GM10248 (cell line): ENCODE data around the gene DLAT.

Experiments used
- CTCF ChIA-PET: fragments of 300-600 bp; sonication (Branson Sonifier 250); formaldehyde crosslinking; extraction: SDS; loops from one replicate; lab custom pipeline; 2021; ENCODE audit warnings: antibody characterized with exemption; lab: Yijun Ruan, JAX
- POLR2A ChIA-PET: fragments of 350-650 bp; sonication (Branson Sonifier 250); formaldehyde crosslinking; extraction: SDS; loops from one replicate; lab custom pipeline; 2020; ENCODE audit warnings: antibody characterized with exemption; lab: Yijun Ruan, JAX
- DNase-seq: peaks from one replicate; pipeline ENCODE4 v3.0.0; 2012; ENCODE audit errors: extremely low spot score
- TF ChIP-seq, protein P1 (sequence below): IDR thresholded peaks from 2 replicates; pipeline ENCODE4 v1.5.1; 2012; ENCODE audit warnings: mild to moderate bottlenecking, low read depth; ENCODE audit errors: extremely low read depth, missing control alignments, control extremely low read depth

DLAT gene

DNA sequence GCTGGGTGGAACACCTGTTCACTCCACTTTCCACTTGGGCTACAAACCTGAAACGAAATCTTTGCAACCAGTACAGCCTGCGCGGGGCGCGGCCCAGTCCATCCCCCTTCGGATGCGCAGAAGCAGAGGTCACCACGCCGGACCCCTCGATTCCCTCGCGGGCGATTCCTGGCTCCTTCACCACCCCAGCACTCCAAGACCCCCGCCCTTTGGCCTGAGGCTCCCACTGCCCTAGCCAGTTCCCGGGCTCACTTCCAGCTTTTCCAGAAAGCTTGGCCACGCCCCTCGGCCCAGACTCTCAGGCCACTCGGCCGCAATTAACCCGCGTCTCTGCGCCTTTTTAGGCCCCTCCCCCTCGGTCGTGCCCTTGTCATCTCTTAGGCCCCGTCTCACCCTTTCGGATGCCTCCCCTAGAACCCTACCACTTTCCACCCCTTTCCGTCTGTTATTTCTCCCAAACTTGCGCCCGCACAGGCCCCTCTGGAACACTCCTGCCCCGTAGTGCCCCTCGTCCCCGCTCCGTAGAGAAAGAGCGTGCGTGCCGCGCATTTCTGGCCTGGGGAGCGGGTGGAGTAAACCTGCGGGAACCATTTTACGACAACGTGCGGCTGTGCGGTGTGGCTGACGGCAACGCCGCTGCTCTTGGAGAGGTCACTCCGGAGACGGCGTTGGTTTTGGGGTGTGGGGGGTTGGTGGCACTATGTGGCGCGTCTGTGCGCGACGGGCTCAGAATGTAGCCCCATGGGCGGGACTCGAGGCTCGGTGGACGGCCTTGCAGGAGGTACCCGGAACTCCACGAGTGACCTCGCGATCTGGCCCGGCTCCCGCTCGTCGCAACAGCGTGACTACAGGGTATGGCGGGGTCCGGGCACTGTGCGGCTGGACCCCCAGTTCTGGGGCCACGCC, at the start of gene DLAT:
TSS of gene DLAT (plus strand) at position 636 of the 906 bp plus-strand sequence. CDS start at position 701, 65 bp downstream.
- ChIA-PET CTCF (interaction anchor here (0.9 to 1.5 kb wide), 3 partner anchors 16 to 39 kb away, joined by 3 read pairs; no protein-coding TSS in a partner anchor), POLR2A (no interaction called here)
- peak; percentile 89 for DNase-seq
- TF ChIP-seq, protein P1, sequence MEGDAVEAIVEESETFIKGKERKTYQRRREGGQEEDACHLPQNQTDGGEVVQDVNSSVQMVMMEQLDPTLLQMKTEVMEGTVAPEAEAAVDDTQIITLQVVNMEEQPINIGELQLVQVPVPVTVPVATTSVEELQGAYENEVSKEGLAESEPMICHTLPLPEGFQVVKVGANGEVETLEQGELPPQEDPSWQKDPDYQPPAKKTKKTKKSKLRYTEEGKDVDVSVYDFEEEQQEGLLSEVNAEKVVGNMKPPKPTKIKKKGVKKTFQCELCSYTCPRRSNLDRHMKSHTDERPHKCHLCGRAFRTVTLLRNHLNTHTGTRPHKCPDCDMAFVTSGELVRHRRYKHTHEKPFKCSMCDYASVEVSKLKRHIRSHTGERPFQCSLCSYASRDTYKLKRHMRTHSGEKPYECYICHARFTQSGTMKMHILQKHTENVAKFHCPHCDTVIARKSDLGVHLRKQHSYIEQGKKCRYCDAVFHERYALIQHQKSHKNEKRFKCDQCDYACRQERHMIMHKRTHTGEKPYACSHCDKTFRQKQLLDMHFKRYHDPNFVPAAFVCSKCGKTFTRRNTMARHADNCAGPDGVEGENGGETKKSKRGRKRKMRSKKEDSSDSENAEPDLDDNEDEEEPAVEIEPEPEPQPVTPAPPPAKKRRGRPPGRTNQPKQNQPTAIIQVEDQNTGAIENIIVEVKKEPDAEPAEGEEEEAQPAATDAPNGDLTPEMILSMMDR, result no peak

DNA sequence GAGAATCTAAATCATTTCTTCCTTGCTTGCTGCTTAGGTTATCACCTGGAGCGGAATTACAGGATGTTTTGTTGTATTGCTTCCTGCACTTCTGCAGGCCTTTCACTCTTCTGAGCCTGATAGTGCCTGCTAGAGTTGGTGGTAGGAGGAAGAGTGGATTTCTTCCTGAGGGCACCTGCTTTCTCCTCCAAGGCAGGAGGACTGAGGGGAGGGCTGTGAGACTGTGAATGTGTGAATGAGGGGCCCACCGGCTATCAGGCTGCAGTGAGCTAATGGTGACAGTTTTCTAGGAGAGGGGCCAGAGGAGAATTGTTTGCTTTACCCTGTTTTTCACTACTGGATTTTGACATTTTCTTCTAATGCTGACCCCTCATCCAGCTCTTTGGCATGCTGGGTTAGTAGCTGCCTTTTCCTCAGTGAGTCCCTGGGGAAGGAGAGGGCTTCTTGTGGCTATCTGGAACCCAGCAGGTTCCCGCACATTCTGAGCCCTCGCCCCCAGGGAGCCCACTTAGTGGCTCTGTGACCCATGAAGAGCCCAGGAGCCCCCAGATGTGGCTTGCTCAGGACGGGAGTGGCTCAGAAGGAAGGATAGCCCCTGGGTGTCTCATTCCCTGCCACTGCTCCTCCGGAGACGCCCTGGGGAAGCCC, 49.0 kb upstream of the DLAT start:
- POLR2A ChIA-PET, result no interaction called here
- TF ChIP-seq, protein P1, result no peak
- DNase-seq, result no peak
- CTCF ChIA-PET, result interaction anchor here (2.3 to 3.6 kb wide), 2 partner anchors 28 to 45 kb away, joined by 5 to 10 read pairs; no protein-coding TSS in a partner anchor

DNA sequence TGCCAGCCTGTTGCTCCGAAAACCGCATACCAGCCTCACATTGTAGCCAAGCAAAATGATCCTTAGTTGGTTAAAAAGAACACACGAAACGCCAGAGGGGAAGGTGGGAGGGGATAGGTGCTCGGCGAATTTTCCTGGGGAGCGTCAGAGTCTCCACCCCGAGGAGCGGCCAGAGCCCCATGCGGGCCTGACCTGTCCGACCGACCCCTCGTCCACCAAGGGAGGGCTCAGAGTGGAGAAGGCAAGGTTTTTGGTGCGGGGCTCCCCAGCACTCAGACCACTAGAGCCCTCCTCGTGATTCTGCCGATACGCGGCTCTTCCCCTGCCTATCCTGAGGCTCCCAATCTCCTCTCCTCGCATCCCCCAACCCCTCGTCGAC, 48.5 kb upstream of the DLAT start:
- ChIA-PET POLR2A (no interaction called here), CTCF (interaction anchor here (1.4 to 2.3 kb wide), 2 partner anchors 22 to 28 kb away, joined by 5 read pairs; no protein-coding TSS in a partner anchor)
- no peak for DNase-seq
- TF ChIP-seq, protein P1, result no peak

DNA sequence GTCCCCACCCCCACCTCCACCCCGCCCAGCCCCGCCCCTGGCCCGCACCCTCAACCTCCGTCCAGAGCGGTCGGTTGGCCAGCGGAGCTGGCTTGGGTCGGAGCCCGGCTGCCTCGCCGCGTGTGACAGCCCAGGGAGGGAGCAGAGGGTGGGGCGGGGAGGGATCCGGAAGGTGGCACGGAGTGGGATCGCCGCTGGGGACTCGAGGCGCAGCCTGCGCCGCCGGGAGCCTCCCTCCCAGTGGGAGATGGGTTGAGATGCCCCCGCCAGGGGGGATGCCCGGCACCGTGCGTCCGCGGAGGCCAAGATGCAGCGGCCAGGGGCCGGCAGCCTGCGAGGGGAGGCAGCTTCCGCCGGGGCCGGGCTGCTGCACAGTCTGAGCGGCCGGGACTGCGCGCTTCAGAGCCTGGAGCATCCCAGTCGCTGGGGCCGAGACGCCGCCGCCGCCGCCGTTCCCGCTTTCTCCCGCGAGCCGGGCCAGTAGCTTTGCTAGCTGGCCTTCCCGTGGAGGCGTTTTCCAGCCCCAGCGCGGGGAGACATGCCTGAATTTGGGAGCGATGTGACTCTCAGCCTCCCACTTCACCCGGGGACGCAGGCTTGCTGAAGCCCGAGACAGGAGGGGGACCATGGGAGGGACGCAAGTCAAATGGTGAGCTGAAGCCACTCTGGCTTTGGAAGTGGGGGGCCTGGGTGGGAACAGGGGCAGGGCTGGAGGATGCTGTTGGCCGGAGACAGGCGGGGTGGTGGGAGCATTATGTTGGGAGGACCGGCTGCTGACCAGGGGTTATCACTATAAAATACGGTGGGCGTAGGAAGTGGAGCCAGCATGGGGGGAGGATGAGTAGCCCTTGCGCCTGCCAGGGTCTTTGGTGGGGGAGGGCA, 47.8 kb upstream of the DLAT start:
- POLR2A ChIA-PET, result no interaction called here
- TF ChIP-seq, protein P1, result no peak
- peak; percentile 58 for DNase-seq
- CTCF ChIA-PET, result interaction anchor here (0.8 to 2.3 kb wide), 4 partner anchors 23 to 46 kb away, joined by 4 to 10 read pairs (median 5); no protein-coding TSS in a partner anchor

GRCh38 chr11:111978028-111978771, 47.0 kb upstream of the DLAT start:
- POLR2A ChIA-PET, result no interaction called here
- CTCF ChIA-PET, result interaction anchor here (0.8 to 2.3 kb wide), 6 partner anchors 19 to 46 kb away, joined by 4 to 10 read pairs (median 5); no protein-coding TSS in a partner anchor
- no peak for DNase-seq
- TF ChIP-seq, protein P1, result no peak
